GM12865 (cell line): ENCODE results near the gene RAB40A.

Experiments used
- DNase-seq: peaks from one replicate; pipeline ENCODE4 v3.0.0; 2010; ENCODE audit warnings: low read depth
- H3K4me3 ChIP-seq: 2 replicates; pipeline ENCODE4 v1.5.1; 2011; ENCODE audit warnings: mild to moderate bottlenecking, low read depth, low read length, control low read depth
- TF ChIP-seq, protein P1 (sequence below): IDR thresholded peaks from 2 replicates; pipeline ENCODE4 v1.5.1; 2011; ENCODE audit warnings: low read length, control low read depth, low read depth, inconsistent platforms; ENCODE audit not compliant: insufficient read depth; ENCODE audit errors: missing control alignments

The RAB40A gene, protein sequence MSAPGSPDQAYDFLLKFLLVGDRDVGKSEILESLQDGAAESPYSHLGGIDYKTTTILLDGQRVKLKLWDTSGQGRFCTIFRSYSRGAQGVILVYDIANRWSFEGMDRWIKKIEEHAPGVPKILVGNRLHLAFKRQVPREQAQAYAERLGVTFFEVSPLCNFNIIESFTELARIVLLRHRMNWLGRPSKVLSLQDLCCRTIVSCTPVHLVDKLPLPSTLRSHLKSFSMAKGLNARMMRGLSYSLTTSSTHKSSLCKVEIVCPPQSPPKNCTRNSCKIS

GRCh38 chrX:103519389-103519788 is at the start of gene RAB40A:
Gene RAB40A, minus strand, starts transcription at chrX:103519489. Its CDS starts 18,733 bp downstream, at chrX:103500756.
- TF ChIP-seq, protein P1, sequence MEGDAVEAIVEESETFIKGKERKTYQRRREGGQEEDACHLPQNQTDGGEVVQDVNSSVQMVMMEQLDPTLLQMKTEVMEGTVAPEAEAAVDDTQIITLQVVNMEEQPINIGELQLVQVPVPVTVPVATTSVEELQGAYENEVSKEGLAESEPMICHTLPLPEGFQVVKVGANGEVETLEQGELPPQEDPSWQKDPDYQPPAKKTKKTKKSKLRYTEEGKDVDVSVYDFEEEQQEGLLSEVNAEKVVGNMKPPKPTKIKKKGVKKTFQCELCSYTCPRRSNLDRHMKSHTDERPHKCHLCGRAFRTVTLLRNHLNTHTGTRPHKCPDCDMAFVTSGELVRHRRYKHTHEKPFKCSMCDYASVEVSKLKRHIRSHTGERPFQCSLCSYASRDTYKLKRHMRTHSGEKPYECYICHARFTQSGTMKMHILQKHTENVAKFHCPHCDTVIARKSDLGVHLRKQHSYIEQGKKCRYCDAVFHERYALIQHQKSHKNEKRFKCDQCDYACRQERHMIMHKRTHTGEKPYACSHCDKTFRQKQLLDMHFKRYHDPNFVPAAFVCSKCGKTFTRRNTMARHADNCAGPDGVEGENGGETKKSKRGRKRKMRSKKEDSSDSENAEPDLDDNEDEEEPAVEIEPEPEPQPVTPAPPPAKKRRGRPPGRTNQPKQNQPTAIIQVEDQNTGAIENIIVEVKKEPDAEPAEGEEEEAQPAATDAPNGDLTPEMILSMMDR, result no peak
- DNase-seq, result no peak
- H3K4me3 ChIP-seq, result no peak within 1 kb of the TSS

DNA sequence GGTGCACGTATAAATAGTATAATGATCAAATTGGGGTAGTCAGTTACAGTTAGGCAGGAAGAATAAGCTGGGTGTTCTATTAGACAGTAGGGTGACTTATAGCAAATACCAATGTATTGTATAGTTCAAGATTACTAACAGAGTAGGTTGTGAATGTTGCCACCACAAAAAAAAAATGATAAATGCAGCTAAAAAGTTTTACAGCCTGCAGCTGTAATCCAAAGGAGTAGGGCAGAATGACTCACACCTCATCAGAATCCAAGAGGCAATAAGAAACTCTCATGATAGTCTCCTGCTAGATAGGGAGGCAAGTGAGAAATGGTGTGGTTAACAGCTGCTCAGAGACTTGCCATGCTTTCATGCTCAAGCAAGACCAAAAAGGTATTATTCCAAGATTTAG is 46.5 kb upstream of the RAB40A start:
- TF ChIP-seq, protein P1, result no peak
- DNase-seq, result no peak

GRCh38 chrX:103565197-103565596 is 45.9 kb upstream of the RAB40A start:
- TF ChIP-seq, protein P1, result no peak
- H3K4me3 ChIP-seq, result no peak overlapping the region
- peak; percentile 42 for DNase-seq

More for the DNA sequence above, 46.5 kb upstream of the RAB40A start:
- no peak overlapping the region for H3K4me3 ChIP-seq

- no peak overlapping the region for H3K4me3 ChIP-seq
- no peak for DNase-seq
- TF ChIP-seq, protein P1, result no peak
These were observed 43.5 kb upstream of the RAB40A start for GRCh38 chrX:103562801-103563200.

- H3K4me3 ChIP-seq, result no peak overlapping the region
- no peak for DNase-seq
- TF ChIP-seq, protein P1, result no peak
These were observed 41.0 kb upstream of the RAB40A start for GRCh38 chrX:103560256-103560655.

- no peak overlapping the region for H3K4me3 ChIP-seq
- DNase-seq, result no peak
- TF ChIP-seq, protein P1, result no peak
These were observed 37.8 kb upstream of the RAB40A start for GRCh38 chrX:103556963-103557612.
